Tibial nerve (tissue), 4 donors: ENCODE measurements around the gene RIPOR3. TPM values are rescaled to one million over a fixed set of nuclear protein-coding genes. Genes with fewer than 3 reads are reported as not detected.

Experiments
- DNase-seq, 2 donors: peaks; one replicate each; pipeline ENCODE4 v3.0.0-alpha.2; 2019; ENCODE audit warnings: low spot score in 2 of 2
- H3K27ac ChIP-seq, 4 donors: fragments of 200-600 bp; sonication (generic) in 3 of 4; one replicate each; pipeline ENCODE4 v1.5.1; 2017 to 2019; ENCODE audit warnings: mild to moderate bottlenecking in 1 of 4
- H3K27me3 ChIP-seq, 2 donors: fragments of 200-600 bp; sonication (generic) in 1 of 2; one replicate each; pipeline versions ENCODE4 v1.5.1 to v1.6.0; 2017 to 2019
- H3K36me3 ChIP-seq, 3 donors: fragments of 200-600 bp; sonication (generic); one replicate each; pipeline ENCODE4 v1.5.1; 2018 to 2019
- H3K4me1 ChIP-seq, 4 donors: fragments of 200-600 bp; sonication (generic) in 3 of 4; one replicate each; pipeline ENCODE4 v1.5.1; 2017 to 2019
- H3K4me3 ChIP-seq, 4 donors: fragments of 200-600 bp; sonication (generic) in 3 of 4; one replicate each; pipeline ENCODE4 v1.5.1; 2017 to 2019; ENCODE audit warnings: mild to moderate bottlenecking in 1 of 4, moderate library complexity in 1 of 4
- H3K9me3 ChIP-seq, 4 donors: fragments of 200-600 bp; sonication (generic) in 3 of 4; one replicate each; pipeline ENCODE4 v1.5.1; 2017 to 2019
- EP300 ChIP-seq, 2 donors: sonication (generic); formaldehyde crosslinking; IDR thresholded peaks; one replicate each; pipeline ENCODE4 v1.6.1; 2017; ENCODE audit warnings: antibody characterized with exemption in 2 of 2, mild to moderate bottlenecking in 1 of 2
- POLR2A ChIP-seq, 2 donors: fragments of 450-650 bp; IDR thresholded peaks; one replicate each; pipeline ENCODE4 v1.6.1; 2017; ENCODE audit warnings: antibody characterized with exemption in 2 of 2, mild to moderate bottlenecking in 2 of 2, moderate library complexity in 2 of 2
- WGBS, 2 donors: methylation state at CpG; one replicate each; pipeline ENCODE4 v1.1.5; 2018; 5-methylcytosine and 5-hydroxymethylcytosine counted together
- total RNA-seq, 4 donors: library from RNA; depleted of rRNA; stranded (reverse); fragments of >200 nt; gene quantifications; one replicate each; pipeline ENCODE4 v1.1.0, GENCODE V29; 2016
- TF ChIP-seq, protein P1 (sequence below), 5 experiments: fragments of 200-600 bp in 3 of 5; fragments of 450-650 bp in 2 of 5; sonication (generic) in 3 of 5; IDR thresholded peaks; one replicate each; pipeline ENCODE4 v1.5.1; 2016 to 2019; ENCODE audit warnings: antibody characterized with exemption in 5 of 5, mild to moderate bottlenecking in 3 of 5, moderate library complexity in 2 of 5

Gene RIPOR3
- total RNA-seq, 4 donors from 2014 or later = 24.5 to 73.0 (median 35.5) TPM

DNA sequence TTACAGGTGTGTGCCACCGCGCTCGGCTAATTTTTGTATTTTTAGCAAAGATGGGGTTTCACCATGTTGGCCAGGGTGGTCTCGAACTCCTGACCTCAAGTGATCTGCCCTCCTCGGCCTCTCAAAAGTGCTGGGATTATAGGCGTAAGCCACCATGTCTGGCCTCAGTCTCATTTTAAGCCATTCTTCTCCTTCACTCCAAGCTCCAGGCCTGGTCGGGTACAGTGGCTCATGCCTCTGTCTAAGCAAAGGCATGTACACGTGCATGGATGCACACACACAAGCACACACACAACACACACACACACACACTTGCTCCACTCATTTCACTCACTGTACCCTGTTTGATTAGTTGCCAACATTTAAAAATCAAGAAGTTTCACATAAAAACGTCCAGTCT lies 32.3 kb upstream of the RIPOR3 start:
- TF ChIP-seq POLR2A (IDR thresholded peaks at IDR 0.05) = no peak
- TF ChIP-seq, protein P1, sequence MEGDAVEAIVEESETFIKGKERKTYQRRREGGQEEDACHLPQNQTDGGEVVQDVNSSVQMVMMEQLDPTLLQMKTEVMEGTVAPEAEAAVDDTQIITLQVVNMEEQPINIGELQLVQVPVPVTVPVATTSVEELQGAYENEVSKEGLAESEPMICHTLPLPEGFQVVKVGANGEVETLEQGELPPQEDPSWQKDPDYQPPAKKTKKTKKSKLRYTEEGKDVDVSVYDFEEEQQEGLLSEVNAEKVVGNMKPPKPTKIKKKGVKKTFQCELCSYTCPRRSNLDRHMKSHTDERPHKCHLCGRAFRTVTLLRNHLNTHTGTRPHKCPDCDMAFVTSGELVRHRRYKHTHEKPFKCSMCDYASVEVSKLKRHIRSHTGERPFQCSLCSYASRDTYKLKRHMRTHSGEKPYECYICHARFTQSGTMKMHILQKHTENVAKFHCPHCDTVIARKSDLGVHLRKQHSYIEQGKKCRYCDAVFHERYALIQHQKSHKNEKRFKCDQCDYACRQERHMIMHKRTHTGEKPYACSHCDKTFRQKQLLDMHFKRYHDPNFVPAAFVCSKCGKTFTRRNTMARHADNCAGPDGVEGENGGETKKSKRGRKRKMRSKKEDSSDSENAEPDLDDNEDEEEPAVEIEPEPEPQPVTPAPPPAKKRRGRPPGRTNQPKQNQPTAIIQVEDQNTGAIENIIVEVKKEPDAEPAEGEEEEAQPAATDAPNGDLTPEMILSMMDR (IDR thresholded peaks at IDR 0.05) = no peak
- no peak for TF ChIP-seq EP300 (IDR thresholded peaks at IDR 0.05)
- no peak for DNase-seq
- 85 to 88% methylated on average over 9 of the region's 9 CpGs for WGBS, 2 donors
- peaks cover 0 to 55% (median 17%) of the 10 kb centered on the region in 4 donors for H3K4me1 ChIP-seq
- H3K36me3 ChIP-seq = no peaks in the 10 kb centered on the region
- H3K27ac ChIP-seq = peak overlapping the region; percentile 63 to 93 (median 82)
- no peak overlapping the region for H3K4me3 ChIP-seq
- H3K27me3 ChIP-seq = no peaks in the 10 kb centered on the region
- no peaks in the 10 kb centered on the region for H3K9me3 ChIP-seq

DNA sequence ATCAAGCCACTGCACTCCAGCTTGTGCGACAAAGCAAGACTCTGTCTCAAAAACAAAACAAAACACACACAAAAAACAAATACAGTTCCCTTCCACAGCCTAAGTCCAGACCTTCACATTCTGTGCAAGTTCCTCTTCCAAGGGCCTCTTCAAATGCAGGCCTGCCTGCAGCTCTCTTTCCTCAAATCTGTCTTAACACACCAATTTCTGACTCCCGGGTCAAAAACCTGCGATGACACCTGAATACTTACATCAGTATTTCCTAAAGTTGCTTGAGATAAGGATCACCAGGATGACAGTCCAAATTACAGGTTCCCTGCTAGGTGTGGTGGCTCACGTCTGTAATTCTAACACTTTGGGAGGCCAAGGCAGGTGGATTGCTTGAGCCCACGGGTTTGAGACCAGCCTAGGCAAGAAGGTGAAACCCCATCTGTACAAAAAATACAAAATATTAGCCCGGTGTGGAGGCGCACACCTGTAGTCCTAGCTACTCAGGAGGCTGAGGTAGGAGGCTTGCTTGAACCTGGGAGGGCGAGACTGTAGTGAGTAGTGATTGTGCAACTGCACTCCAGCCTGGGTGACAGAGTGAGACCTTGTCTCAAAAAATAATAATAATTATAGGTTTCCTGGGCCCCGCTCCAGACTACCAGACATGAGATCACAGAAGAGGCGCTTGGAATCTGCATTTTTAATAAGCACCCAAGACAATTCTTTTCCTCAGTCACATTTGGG lies 31.2 kb upstream of the RIPOR3 start:
- H3K9me3 ChIP-seq = no peaks in the 10 kb centered on the region
- H3K27me3 ChIP-seq = no peaks in the 10 kb centered on the region
- TF ChIP-seq, protein P1 (IDR thresholded peaks at IDR 0.05) = no peak
- no peak for TF ChIP-seq EP300 (IDR thresholded peaks at IDR 0.05)
- no peak for TF ChIP-seq POLR2A (IDR thresholded peaks at IDR 0.05)
- no peaks in the 10 kb centered on the region for H3K36me3 ChIP-seq
- WGBS, 2 donors = 92 to 95% methylated on average over 10 of the region's 10 CpGs
- H3K27ac ChIP-seq = peak overlapping the region; percentile 55 to 93 (median 78)
- no peak for DNase-seq
- peaks cover 0 to 55% (median 17%) of the 10 kb centered on the region in 4 donors for H3K4me1 ChIP-seq
- H3K4me3 ChIP-seq = no peak overlapping the region

DNA sequence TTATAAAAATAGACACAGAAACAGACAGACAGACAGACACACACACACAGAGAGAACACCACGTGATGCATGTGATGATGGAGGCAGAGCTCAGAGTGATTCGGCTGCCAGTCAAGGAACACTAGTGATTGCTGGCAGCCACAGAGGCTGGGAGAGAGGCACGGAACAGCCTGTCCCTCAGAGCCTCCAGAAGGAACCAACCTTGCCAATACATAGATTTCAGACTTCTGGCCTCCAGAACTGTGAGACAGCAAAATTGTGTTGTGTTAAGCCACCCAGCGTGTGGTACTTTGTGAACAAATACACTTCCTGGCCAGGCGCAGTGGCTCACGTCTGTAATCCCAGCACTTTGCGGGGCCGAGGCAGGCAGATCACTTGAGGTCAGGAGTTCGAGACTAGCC lies 30.5 kb upstream of the RIPOR3 start:
- no peak overlapping the region for H3K4me3 ChIP-seq
- H3K27ac ChIP-seq = peak overlapping the region; percentile 55 to 93 (median 80)
- no peaks in the 10 kb centered on the region for H3K27me3 ChIP-seq
- no peaks in the 10 kb centered on the region for H3K36me3 ChIP-seq
- H3K9me3 ChIP-seq = no peaks in the 10 kb centered on the region
- 67 to 78% methylated on average over 9 of the region's 9 CpGs for WGBS, 2 donors
- TF ChIP-seq, protein P1 (IDR thresholded peaks at IDR 0.05) = no peak
- TF ChIP-seq EP300 (IDR thresholded peaks at IDR 0.05) = peak; percentile 68 to 92
- TF ChIP-seq POLR2A (IDR thresholded peaks at IDR 0.05) = peak in 1 of 2 donors; percentile 32
- peak in 1 of 2 donors; percentile 65 for DNase-seq
- H3K4me1 ChIP-seq = peaks cover 0 to 54% (median 17%) of the 10 kb centered on the region in 4 donors

DNA sequence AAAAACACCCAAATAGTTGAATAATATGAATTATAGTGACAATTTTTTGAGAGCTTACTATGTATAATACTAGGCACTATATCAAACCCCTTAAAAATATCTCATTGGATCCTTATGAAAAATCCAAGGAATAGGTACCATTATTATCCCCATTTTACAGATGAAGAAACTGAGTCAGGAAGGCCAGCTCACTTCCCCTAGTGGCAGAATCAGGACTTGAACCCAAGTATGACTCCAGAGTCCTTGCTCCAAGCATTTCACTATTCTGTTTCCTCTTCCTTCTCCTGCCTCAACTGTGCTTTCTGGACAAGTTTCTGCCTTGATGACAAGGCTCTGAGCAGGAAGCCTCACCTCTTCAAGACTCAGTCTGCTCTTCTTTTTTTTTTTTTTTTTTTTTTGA lies 29.2 kb upstream of the RIPOR3 start:
- peak overlapping the region in 1 of 4 donors; percentile 93 for H3K27ac ChIP-seq
- H3K4me1 ChIP-seq = peaks cover 0 to 42% (median 16%) of the 10 kb centered on the region in 4 donors
- no peak overlapping the region for H3K4me3 ChIP-seq
- no peak for DNase-seq
- H3K9me3 ChIP-seq = no peaks in the 10 kb centered on the region
- H3K36me3 ChIP-seq = no peaks in the 10 kb centered on the region
- TF ChIP-seq, protein P1 (IDR thresholded peaks at IDR 0.05) = no peak
- TF ChIP-seq EP300 (IDR thresholded peaks at IDR 0.05) (no peak), POLR2A (IDR thresholded peaks at IDR 0.05) (no peak)
- no peaks in the 10 kb centered on the region for H3K27me3 ChIP-seq

DNA sequence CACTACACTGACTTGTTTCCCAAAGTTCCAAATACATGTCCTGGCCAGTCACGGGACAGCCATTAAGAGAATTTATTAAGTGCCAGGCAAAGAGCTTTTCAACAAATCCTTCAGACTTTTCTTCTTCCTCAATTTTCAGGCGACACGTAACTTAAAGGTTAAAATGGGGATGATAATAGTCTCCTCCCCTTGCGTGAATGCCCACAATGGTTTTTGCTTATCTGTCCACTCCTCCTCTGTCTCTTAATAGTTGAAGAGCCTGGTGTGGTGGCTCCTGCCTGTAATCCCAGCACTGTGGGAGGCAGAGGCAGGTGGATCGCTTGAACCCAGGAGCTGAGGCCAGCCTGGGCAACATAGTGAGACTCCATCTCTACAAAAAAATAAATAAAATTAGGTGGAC lies 28.7 kb upstream of the RIPOR3 start:
- no peak for DNase-seq
- Histone ChIP-seq H3K36me3 (no peaks in the 10 kb centered on the region), H3K4me3 (no peak overlapping the region), H3K9me3 (no peaks in the 10 kb centered on the region), H3K27ac (peak overlapping the region in 2 of 4 donors; percentile 25 to 93), H3K4me1 (peaks cover 0 to 37% (median 10%) of the 10 kb centered on the region in 4 donors), H3K27me3 (no peaks in the 10 kb centered on the region)
- TF ChIP-seq, protein P1 (IDR thresholded peaks at IDR 0.05) = no peak
- TF ChIP-seq POLR2A (IDR thresholded peaks at IDR 0.05) (no peak), EP300 (IDR thresholded peaks at IDR 0.05) (no peak)
- WGBS, 2 donors = 81 to 88% methylated on average over 5 of the region's 5 CpGs
